22Rv1 (cell line): ENCODE results near the gene KCNIP4.

Source experiments
- H3K27ac ChIP-seq: fragments of 450-650 bp; 2 replicates; pipeline ENCODE4 v1.5.1; 2017
- CTCF ChIP-seq: fragments of 450-650 bp; IDR thresholded peaks from 2 replicates; pipeline ENCODE4 v1.5.1; 2017; ENCODE audit warnings: mild to moderate bottlenecking
- ZFX ChIP-seq: fragments of 450-650 bp; IDR thresholded peaks from 2 replicates; pipeline ENCODE4 v1.6.1; 2017; ENCODE audit warnings: antibody characterized with exemption, borderline replicate concordance

KCNIP4 gene

DNA sequence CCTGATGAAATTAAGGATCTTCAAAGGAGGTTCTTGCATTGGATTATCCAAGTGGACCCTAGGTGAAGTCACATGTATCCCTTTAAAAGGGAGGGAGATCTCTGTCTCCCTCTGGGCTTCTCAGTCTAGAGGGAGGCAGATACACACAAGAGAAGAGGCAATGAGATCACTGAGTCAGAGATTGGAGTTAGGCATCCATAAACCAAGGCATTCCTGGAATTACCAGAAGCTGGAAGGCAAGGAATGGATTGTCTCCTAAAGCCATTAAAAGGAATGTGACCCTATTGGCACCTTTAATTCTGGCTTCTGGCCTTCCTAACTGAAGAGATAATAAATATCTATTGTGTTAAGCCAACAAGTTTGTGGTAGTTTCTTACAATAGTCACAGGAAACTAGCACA, 865.2 kb downstream of the KCNIP4 start:
- H3K27ac ChIP-seq: no peak overlapping the region
- TF ChIP-seq CTCF (no peak), ZFX (no peak)

GRCh38 chr4:21077967-21078366, 870.6 kb downstream of the KCNIP4 start:
- no peak for TF ChIP-seq ZFX
- TF ChIP-seq CTCF: no peak
- no peak overlapping the region for H3K27ac ChIP-seq

DNA sequence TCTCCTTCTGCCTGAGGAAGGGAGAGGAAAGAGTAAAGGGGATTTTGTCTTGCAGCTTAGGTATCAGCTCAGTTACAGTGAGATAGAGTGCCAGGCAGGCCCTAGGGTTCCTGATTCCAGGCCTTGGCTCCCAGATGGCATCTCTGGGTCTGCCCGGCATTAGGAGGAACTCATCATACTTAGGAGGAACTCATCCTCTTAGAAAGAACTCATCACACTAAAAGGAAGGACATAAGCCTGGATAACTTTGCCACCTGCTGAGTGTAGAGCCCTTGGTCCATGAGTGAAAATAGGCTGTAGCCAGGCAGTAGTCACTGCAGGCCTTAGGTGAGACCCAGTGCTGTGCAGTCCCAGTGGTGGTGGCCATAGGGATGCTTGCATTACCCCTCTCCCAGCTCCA, 881.2 kb downstream of the KCNIP4 start:
- no peak overlapping the region for H3K27ac ChIP-seq
- TF ChIP-seq CTCF (no peak), ZFX (no peak)

DNA sequence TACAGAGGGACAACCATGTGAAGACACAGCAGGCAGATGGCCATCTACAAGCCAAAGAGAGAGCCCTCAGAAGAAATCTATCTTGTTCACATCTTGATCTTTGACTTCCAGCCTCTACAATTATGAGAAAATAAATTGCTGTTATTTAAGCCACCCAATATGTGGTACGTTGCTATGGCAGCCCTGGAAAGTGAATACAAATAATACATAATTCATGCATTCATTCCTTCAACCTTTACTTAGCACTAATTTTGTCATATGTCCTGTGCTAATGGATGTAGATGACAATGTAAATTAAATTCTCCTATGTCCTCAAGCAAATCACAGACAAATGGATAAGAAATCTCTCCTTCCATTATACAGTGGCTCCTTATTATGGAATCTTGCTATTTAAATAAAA, 886.7 kb downstream of the KCNIP4 start:
- no peak overlapping the region for H3K27ac ChIP-seq
- TF ChIP-seq ZFX: no peak
- TF ChIP-seq CTCF: no peak

- TF ChIP-seq CTCF: no peak
- H3K27ac ChIP-seq: no peak overlapping the region
Measured at GRCh38 chr4:21046141-21046540, 902.4 kb downstream of the KCNIP4 start.

GRCh38 chr4:21045119-21045518, 903.5 kb downstream of the KCNIP4 start:
- no peak overlapping the region for H3K27ac ChIP-seq
- TF ChIP-seq CTCF: no peak
- no peak for TF ChIP-seq ZFX

DNA sequence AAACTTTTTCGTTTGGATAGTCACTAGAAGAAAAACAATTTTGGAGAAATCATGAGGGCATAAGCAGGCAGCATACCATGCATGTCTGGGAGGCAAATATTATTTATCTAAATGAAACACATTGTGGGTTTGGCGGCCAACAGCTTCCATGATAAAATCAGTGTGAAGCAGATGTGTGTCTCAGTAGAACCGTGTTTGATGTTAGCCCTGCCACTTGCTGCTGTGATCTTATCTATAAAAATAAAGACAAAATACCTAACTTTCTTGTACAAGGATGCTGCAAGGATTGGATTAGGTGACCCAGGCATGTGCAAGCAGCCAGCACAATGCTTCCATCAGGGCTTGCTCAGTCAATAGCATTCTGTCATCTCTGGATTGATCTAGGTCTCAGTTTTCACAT, 906.9 kb downstream of the KCNIP4 start:
- no peak overlapping the region for H3K27ac ChIP-seq
- TF ChIP-seq CTCF (no peak), ZFX (no peak)
